Measurements from ENCODE around the gene LRRC46. TPM values are rescaled to one million over a fixed set of nuclear protein-coding genes. Genes with fewer than 3 reads are reported as not detected.

LRRC46 gene
- total RNA-seq, 1 donor from 2014 or later = 0.30 TPM

GRCh38 chr17:47837401-47838039 lies 6.0 kb downstream of the LRRC46 start:
- no peaks in the 10 kb centered on the region for H3K27me3 ChIP-seq (ENCODE audit: insufficient read depth, low read length)
- TF ChIP-seq EZH2 (IDR thresholded peaks at IDR 0.05; ENCODE audit: insufficient read depth, low read length) (no peak), CTCF (IDR thresholded peaks at IDR 0.05; ENCODE audit: insufficient read depth, low read depth, low read length) (no peak)

DNA sequence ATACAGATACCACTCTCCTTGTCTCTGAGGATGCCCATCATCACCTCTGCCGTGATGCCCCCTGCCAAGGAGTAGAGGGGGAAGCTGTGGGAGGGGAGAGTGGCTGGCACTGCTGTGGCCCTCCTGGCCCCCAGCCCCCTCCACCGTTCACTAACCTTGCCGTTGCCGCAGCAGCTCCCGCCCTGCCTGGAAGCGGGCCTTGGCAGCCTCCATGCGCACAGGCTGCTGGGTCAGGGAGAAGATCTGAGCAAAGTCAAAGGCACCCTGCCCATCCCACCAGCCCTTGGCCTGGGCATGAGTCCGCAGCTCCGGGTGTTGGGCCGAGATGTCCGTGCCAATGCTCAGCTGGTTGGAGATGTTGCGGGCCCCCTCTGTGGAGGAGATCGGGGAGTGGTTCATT lies 7.2 kb downstream of the LRRC46 start:
- H3K9ac ChIP-seq (ENCODE audit: low read length) = no peak overlapping the region
- no peak for DNase-seq (ENCODE audit: low read depth)
- FAIRE-seq = no peak
- H3K36me3 Mint-ChIP-seq (ENCODE audit: low read depth, unreplicated experiment) = peaks cover 23% of the 10 kb centered on the region
- no peaks in the 10 kb centered on the region for H3K9me3 Mint-ChIP-seq (ENCODE audit: unreplicated experiment)
- H3K4me1 Mint-ChIP-seq (ENCODE audit: low read depth, unreplicated experiment) = peaks cover 15% of the 10 kb centered on the region
- H3K27ac Mint-ChIP-seq (ENCODE audit: unreplicated experiment) = no peak overlapping the region
- no peaks in the 10 kb centered on the region for H3K27me3 Mint-ChIP-seq (ENCODE audit: low read depth, unreplicated experiment)
- no peaks in the 10 kb centered on the region for H3K9me3 ChIP-seq (ENCODE audit: insufficient read depth, low read depth, low read length)
- H3K27ac ChIP-seq (ENCODE audit: low read depth, low read length) = no peak overlapping the region
- H3K4me2 ChIP-seq (ENCODE audit: low read length) = no peak overlapping the region
- no peaks in the 10 kb centered on the region for H4K20me1 ChIP-seq (ENCODE audit: insufficient read depth, low read length)
- no peak overlapping the region for H2AFZ ChIP-seq (ENCODE audit: low read depth, low read length)
- TF ChIP-seq CTCF (IDR thresholded peaks at IDR 0.05; ENCODE audit: insufficient read depth, low read depth, low read length) (no peak), EZH2 (IDR thresholded peaks at IDR 0.05; ENCODE audit: insufficient read depth, low read length) (no peak)
- H3K79me2 ChIP-seq (ENCODE audit: insufficient read depth, low read length) = no peaks in the 10 kb centered on the region
- peak overlapping the region; percentile 67 for H3K4me3 Mint-ChIP-seq (ENCODE audit: unreplicated experiment)
- peaks cover 20% of the 10 kb centered on the region for H3K4me1 ChIP-seq (ENCODE audit: insufficient read depth, low read length)
- no peak overlapping the region for H3K4me3 ChIP-seq (ENCODE audit: insufficient read depth, low read depth, low read length)
- H3K27me3 ChIP-seq (ENCODE audit: insufficient read depth, low read length) = no peaks in the 10 kb centered on the region
- no peaks in the 10 kb centered on the region for H3K36me3 ChIP-seq (ENCODE audit: insufficient read depth, low read length)

More at GRCh38 chr17:47837401-47838039, 6.0 kb downstream of the LRRC46 start:
- Histone ChIP-seq H3K4me3 (ENCODE audit: insufficient read depth, low read depth, low read length) (no peak overlapping the region), H3K79me2 (ENCODE audit: insufficient read depth, low read length) (no peaks in the 10 kb centered on the region), H3K27ac (ENCODE audit: low read depth, low read length) (peak overlapping the region; percentile 4), H4K20me1 (ENCODE audit: insufficient read depth, low read length) (no peaks in the 10 kb centered on the region), H2AFZ (ENCODE audit: low read depth, low read length) (no peak overlapping the region), H3K9me3 (ENCODE audit: insufficient read depth, low read depth, low read length) (no peaks in the 10 kb centered on the region), H3K4me2 (ENCODE audit: low read length) (peak overlapping the region; percentile 58), H3K9ac (ENCODE audit: low read length) (peak overlapping the region; percentile 28), H3K36me3 (ENCODE audit: insufficient read depth, low read length) (no peaks in the 10 kb centered on the region), H3K4me1 (ENCODE audit: insufficient read depth, low read length) (peaks cover 20% of the 10 kb centered on the region)
- Mint-ChIP-seq H3K4me1 (ENCODE audit: low read depth, unreplicated experiment) (peaks cover 11% of the 10 kb centered on the region), H3K27me3 (ENCODE audit: low read depth, unreplicated experiment) (no peaks in the 10 kb centered on the region), H3K4me3 (ENCODE audit: unreplicated experiment) (no peak overlapping the region), H3K36me3 (ENCODE audit: low read depth, unreplicated experiment) (peaks cover 23% of the 10 kb centered on the region), H3K9me3 (ENCODE audit: unreplicated experiment) (no peaks in the 10 kb centered on the region), H3K27ac (ENCODE audit: unreplicated experiment) (no peak overlapping the region)
- DNase-seq (ENCODE audit: low read depth) = peak; percentile 36
- no peak for FAIRE-seq

DNA sequence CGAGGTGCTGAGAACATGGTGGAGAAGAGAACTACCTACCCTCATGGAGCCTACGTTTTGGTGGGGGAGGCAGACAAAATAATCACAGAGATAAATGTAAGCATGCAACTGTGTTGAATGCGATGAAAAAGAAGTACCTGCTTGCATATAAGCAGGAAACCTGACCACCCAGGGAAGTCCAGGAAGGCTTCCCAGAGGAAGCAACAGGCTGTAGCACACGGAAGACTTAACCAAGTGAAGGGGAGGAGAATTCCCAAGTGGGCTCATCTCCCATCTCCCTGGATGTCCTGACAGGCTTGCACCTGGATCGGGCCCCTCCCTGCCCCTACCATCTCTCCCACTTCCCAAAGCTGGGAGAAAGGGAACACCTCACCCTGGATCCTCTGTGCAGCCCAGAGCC lies 7.6 kb downstream of the LRRC46 start:
- FAIRE-seq = no peak

More for the DNA sequence above, 7.6 kb downstream of the LRRC46 start:
- H2AFZ ChIP-seq (ENCODE audit: low read depth, low read length) = no peak overlapping the region
- Mint-ChIP-seq H3K27ac (ENCODE audit: unreplicated experiment) (no peak overlapping the region), H3K4me3 (ENCODE audit: unreplicated experiment) (peak overlapping the region; percentile 67), H3K9me3 (ENCODE audit: unreplicated experiment) (no peaks in the 10 kb centered on the region), H3K27me3 (ENCODE audit: low read depth, unreplicated experiment) (no peaks in the 10 kb centered on the region), H3K36me3 (ENCODE audit: low read depth, unreplicated experiment) (peaks cover 20% of the 10 kb centered on the region), H3K4me1 (ENCODE audit: low read depth, unreplicated experiment) (peaks cover 15% of the 10 kb centered on the region)
- peaks cover 20% of the 10 kb centered on the region for H3K4me1 ChIP-seq (ENCODE audit: insufficient read depth, low read length)
- H3K27me3 ChIP-seq (ENCODE audit: insufficient read depth, low read length) = no peaks in the 10 kb centered on the region
- no peak overlapping the region for H3K27ac ChIP-seq (ENCODE audit: low read depth, low read length)
- H3K9ac ChIP-seq (ENCODE audit: low read length) = no peak overlapping the region
- H3K36me3 ChIP-seq (ENCODE audit: insufficient read depth, low read length) = no peaks in the 10 kb centered on the region
- H3K9me3 ChIP-seq (ENCODE audit: insufficient read depth, low read depth, low read length) = no peaks in the 10 kb centered on the region
- no peak for DNase-seq (ENCODE audit: low read depth)
- H3K79me2 ChIP-seq (ENCODE audit: insufficient read depth, low read length) = no peaks in the 10 kb centered on the region
- H3K4me2 ChIP-seq (ENCODE audit: low read length) = no peak overlapping the region
- TF ChIP-seq CTCF (IDR thresholded peaks at IDR 0.05; ENCODE audit: insufficient read depth, low read depth, low read length) (no peak), EZH2 (IDR thresholded peaks at IDR 0.05; ENCODE audit: insufficient read depth, low read length) (no peak)
- H3K4me3 ChIP-seq (ENCODE audit: insufficient read depth, low read depth, low read length) = no peak overlapping the region
- no peaks in the 10 kb centered on the region for H4K20me1 ChIP-seq (ENCODE audit: insufficient read depth, low read length)
